Skin of body (tissue), 3 donors: ENCODE results near the gene RPAP2. TPM values are rescaled to one million over a fixed set of nuclear protein-coding genes. Genes with fewer than 3 reads are reported as not detected.

Experiments used
- DNase-seq: peaks from one replicate; lab custom pipeline; 2025; lab: John Stamatoyannopoulos, UW
- small RNA-seq: library from RNA; depleted of rRNA; stranded (forward); fragments of <200 nt; gene quantifications from one replicate; pipeline ENCODE3, GENCODE V24; 2014; ENCODE audit warnings: low replicate concordance
- total RNA-seq: library from RNA; depleted of rRNA; stranded (reverse); fragments of >200 nt; gene quantifications from one replicate; pipeline ENCODE4 v1.2.3, GENCODE V29; 2014

The RPAP2 gene
- total RNA-seq, 1 donor from 2014 or later = 9.1 TPM

DNA sequence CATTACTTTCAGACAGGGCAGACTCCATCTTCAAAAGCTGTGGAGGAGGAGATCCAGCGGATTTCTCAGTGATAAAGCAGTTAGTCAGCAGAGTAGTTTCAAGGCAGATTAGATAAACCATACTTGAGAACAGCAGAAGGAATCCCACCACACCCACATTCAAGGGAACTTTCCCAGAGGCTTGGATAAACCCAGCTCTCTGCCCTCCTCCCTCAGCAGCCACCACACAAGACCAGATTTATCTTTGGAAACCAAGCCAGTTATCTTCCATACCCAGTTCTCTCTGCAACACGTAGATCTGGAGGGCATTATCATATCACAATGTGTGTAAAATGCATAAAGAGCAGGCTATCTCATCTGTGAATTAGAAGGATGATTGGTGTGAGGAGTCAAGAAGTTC, 147.7 kb downstream of the RPAP2 start:
- no peak for DNase-seq

DNA sequence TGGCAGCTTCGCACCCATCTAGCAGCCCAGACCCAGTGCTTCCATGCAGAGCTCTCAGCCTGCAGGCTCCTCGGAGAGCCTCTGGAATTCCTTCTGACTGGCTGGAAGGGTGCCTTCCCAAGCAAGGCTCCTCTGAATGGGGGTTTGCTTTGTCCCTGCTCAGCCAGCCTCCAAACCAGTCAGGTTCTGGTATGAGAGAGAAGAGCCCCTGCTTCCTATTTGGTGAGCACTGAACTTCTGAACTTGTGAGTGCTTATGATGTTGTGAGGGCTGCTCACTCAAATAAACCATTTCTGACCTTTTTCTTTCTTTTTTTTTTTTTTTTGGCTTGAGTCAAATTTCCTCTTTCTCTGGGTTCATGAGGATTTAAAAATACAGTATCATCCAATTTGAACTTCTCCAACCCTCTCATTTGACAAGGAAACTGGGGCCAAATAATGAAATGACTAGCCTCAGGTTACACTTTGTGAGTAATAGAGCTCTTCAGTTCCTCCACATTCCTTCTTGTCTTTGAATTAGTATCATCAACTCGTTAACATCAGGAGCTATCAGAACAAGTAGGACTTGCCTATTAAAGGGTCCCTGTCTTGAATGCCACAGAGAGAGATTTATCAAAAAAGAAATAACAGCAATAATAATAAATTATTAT, 148.3 kb downstream of the RPAP2 start:
- no peak for DNase-seq

DNA sequence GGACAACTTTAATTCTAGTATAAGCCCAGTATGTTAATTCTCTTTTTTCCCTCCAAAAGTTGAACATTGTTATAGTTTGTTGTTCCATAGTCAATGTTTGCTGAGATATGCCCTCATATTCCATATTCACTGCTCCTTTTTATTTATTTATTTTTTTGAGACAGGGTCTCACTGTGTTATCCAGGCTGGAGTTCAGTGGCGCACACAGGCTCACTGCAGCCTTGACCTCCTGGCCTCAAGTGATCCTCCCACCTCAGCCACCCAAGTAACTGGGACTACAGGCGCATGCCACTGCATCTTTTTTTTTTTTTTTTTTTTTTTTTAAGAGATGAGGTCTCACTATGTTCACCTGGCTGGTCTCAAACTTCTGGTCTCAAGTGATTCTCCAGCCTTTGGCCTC, 149.1 kb downstream of the RPAP2 start:
- DNase-seq = no peak

Small RNA genes lying within 50 kb of the gene (small RNA-seq; reads per million reads assigned to genes)
- gene RN7SL824P = not detected

Other genes with a start within 250 kb of the RPAP2 start
- not detected for gene SETSIP, start 223.6 kb upstream of the RPAP2 start, total RNA-seq
- 4.9 TPM for gene BTBD8, start 218.7 kb upstream of the RPAP2 start, total RNA-seq
- gene C1orf146, start 81.1 kb upstream of the RPAP2 start, total RNA-seq = not detected
- 16.2 TPM for gene GLMN, start 72 bp upstream of the RPAP2 start, total RNA-seq
- 1.9 TPM for gene GFI1, start 187.9 kb downstream of the RPAP2 start, total RNA-seq